Panc1 (cell line): Measurements from ENCODE around the gene DEK.

Experiments used
- CTCF ChIP-seq: fragments of 450-650 bp; IDR thresholded peaks from 2 replicates; pipeline ENCODE4 v1.5.1; 2017; ENCODE audit warnings: mild to moderate bottlenecking
- POLR2AphosphoS5 ChIP-seq: IDR thresholded peaks from 2 replicates; pipeline ENCODE4 v1.6.1; 2012; ENCODE audit warnings: mild to moderate bottlenecking, low read depth, low read length, moderate library complexity
- REST ChIP-seq, 2 experiments: IDR thresholded peaks; 2 replicates each; pipeline ENCODE4 v1.6.1; 2011 to 2012; ENCODE audit warnings: low read depth in 2 of 2, control low read depth in 1 of 2, low read length in 1 of 2, mild to moderate bottlenecking in 1 of 2, moderate library complexity in 1 of 2; ENCODE audit not compliant: insufficient read depth in 1 of 2
- SIN3A ChIP-seq: IDR thresholded peaks from 2 replicates; pipeline ENCODE4 v1.6.1; 2012; ENCODE audit warnings: low read depth, mild to moderate bottlenecking, low read length, moderate library complexity, borderline replicate concordance; ENCODE audit not compliant: insufficient read depth
- TCF7L2 ChIP-seq: IDR thresholded peaks from 2 replicates; pipeline ENCODE4 v1.6.1; 2011; ENCODE audit warnings: mild to moderate bottlenecking, low read depth, low read length, inconsistent platforms

- TF ChIP-seq CTCF (no peak), POLR2AphosphoS5 (no peak), REST (IDR thresholded peaks at IDR 0.05; ENCODE audit: insufficient read depth in 1 of 2, low read depth in 2 of 2, low read length in 1 of 2) (no peak), TCF7L2 (no peak), SIN3A (no peak)
Observed at GRCh38 chr6:18284261-18284660, 19.9 kb upstream of the DEK start.
